Activated CD4-positive, alpha-beta T cell treated with anti-CD3 and anti-CD28 coated beads, Interleukin-2, amount 50 U/mL, for 48 hours (primary cell): ENCODE results near the gene ABCC8.

ENCODE experiments used
- DNase-seq, 2 experiments: peaks; one replicate each; pipeline ENCODE4 v3.0.0-alpha.2; 2020

ABCC8 gene

DNA sequence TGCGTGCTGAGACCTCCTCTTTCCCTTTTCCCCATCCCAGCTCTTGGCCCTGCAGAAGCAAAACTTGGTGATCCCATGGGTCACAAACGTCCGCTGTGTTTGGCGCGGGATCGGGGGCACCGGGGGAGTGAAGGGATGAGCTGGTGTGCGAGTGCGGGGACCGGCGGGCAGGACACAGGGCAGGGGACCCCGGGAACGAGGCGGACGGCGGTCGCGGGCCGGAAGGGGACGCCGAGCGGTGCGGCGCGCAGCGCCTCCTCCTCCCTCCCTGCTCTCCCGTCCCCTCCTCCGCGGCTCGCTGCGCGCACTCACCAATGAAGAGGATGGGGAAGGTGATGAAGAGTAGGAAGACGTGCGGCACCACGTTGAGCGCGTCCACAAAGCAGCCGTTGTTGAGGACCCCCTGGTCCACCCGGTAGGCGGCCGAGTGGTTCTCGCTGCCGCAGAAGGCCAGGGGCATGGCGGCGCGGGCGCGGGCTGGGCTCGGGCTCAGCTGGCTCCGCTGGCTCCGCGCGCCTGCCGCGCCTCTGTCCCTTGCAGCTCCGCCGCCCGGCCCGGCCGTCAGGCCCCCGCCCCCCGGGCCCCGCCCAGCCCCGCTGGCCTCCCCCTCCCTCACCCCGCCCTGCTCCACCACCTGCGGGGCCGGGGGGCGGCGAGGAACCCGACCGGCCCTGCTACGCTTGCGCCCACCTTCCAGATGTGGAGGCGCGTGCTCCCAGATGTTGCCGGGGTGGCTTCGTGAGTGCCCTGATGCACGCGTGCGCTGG is at the start of gene ABCC8:
TSS of gene ABCC8 (minus strand) at position 529 of the 767 bp plus-strand sequence. CDS start at position 460, 69 bp downstream.
- DNase-seq: no peak

DNA sequence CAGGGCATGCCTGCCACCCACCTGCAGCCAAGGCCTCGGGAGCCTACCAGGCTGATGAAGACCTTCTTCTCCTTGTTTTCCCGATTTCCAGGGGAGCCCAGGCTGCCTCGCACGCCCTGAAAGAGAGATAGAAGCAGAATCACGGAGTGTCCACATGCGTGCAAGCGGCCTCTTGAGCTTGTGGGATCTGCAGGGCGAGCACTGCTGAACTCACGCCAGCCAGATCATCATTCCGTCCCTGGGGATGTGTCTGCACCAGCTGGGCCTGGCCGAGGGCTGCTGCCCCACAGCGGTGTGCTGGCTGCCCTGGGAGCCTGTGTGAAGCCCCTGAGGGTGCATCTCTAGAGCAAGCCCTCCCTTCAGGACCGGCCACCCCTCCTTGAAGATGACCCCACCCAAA is 49.7 kb upstream of the ABCC8 start:
- DNase-seq: no peak

DNA sequence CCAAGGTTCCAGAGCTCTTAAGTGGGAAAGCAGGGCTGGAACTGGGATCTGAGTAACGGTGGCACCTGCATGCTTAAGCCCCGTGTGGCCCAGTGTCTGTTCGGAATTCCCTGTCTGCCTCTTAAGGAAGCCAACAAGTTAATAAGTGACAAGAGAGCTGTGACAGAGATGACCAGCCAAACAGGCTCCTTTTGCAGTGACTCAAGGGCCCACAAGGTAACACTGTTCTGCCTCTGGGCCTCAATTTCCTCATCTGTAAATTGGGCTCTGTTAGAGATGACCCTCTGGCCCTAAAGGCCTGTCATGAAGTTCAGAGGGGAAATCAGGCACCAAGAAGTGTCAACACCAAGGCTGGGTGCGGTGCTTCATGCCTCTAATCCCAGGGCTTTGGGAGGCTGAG is 48.9 kb upstream of the ABCC8 start:
- no peak for DNase-seq

DNA sequence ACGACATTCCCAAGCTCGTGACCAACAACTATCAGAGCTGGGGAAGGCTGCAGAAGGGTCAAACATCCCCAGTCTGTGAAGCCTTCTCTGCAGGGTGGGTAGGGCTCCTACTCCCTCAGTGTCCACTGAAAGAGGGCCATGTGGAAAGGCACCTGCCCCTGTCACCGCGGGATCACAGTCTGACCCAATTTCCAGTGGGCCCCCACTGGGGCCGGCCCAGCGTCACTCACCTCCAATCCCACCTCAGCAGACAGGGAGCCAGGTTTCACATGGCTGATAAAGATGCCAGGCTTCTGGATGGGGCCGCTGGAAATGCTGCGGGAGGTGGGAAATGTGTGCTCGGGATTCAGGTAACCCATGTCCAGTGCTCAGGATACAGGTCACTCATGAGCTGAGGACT is 47.6 kb upstream of the ABCC8 start:
- no peak for DNase-seq

DNA sequence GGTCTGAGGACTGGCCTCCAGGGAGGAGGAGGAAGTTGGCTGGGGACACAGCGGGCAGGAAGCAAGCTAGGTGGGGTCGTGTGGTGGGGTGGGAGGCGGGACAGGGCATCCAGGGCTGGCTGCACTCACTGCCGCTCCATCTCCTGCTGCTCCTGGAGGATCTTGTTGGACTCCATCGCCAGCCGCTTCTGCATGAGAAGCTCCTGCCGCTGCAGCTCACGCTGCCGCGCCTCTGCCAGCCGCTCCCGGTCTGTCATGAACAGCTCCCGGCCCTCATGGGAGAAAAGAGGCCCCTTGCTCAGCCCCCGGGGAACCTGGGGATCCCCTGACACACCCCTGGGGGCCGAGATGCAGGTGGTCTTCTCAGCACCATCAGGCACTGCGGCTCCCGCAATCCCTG is 46.0 kb upstream of the ABCC8 start:
- no peak for DNase-seq

DNA sequence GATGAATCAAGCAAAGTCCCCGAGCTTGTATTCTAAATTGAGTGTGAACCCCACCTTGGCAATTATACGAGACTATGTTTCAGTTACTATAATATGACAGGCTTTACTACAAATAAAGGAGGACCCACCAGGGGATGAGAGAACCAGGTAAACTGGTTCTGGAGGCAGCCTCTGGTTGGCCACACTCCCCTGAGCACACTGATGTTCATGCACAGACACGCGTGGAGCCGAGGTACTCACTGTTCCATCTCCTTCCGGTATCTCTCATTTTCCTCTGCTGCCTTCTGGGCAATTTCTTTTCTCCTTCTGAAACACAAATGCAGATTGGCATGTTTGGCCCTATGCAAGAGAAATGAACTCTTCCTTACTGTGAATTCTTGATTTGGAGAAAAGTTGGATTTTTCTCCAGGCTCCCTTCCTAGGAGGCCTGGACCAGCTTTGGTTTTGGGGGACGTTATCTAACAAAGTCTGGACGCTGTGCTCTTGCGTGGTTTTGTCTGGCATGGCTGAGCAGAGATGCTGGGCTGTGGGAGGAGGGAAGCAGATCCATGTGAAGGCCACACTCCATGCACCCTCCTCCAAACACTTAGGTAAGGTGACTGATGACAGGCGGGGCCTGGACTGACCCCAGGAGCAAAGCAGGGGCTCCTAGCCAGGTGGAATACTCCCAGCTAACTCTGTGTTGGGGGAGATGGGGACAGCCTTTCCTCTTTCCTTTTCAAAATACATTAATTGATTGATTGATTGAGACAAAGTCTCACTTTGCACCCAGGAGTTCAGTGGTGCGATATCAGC is 44.7 kb upstream of the ABCC8 start:
- DNase-seq: no peak

DNA sequence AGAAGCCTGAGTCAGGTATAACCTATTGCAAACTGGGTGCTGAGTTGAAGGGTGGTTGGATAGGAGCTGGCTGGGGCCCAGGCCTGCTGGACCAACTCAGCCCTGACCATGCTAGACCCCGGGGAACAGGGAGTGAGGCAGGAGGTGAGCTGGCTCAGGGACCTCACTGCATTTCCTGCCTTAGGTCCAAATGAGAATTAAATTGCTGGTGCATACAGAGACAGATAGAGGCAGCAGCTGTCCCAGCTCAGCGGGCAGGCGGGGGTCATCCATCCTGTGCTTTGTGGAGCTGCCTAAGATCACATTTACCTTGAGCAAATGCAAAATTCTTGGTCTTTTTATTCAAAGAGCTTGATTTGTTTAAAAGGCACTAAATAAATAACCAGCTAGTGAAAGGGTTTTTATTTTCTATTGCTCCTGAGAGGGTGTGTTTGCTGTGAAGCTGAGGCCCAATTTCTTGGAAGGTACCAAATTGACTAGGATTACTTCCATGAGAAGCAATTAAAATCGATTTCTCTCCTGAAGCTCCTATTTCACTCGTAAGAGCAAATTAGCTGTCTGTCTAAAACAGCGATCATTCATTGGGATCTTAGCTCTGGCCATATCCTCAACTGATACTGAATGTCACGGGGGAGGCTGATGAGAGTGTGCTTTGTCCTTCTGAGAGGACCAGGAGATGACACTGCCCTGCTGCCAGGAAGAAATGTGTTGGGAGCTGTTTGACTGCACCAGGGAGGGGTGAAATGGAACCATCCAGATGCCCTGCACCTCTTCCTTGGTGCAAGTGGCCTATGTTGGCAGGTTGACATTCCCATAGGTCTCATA is 42.6 kb upstream of the ABCC8 start:
- no peak for DNase-seq

DNA sequence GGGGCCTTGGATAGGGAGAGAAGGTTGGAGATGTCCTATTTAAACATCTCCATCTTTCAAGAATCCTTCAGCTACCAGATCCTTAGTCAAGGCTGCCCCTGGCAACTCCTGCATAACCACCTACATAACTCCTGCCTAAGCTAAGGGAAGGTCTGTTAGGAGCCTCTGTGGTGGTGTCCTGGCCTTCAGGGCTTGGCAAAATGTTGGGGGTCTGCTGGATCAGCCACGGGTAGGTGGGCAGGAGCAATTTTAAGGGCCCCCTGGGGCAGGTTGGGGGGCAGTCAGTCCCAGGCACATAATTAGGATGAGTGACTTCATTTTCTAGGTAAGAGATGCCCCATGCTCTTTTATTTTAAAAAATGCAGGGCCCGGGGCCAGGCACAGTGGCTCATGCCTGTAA is 41.7 kb upstream of the ABCC8 start:
- no peak for DNase-seq

DNA sequence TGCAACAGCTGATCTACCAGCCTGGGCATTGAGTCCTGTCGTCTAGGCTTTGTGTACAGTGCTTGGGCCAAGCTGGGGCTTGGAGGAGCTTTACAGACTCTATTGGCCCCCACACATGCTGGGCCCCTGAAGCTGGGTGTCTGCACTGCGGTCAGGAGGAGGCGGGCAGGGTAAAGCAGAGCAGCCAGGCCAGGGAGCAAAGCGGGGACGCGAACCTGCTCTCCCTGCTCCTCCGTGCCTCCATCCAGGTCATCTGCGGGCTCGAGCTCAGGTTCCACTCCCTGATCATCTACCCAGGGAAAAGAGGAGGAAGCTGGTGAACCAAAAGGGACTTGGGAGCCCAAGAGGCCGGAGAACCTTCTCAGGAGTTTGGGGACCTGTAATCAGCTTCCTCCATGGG is 40.5 kb upstream of the ABCC8 start:
- DNase-seq: no peak

DNA sequence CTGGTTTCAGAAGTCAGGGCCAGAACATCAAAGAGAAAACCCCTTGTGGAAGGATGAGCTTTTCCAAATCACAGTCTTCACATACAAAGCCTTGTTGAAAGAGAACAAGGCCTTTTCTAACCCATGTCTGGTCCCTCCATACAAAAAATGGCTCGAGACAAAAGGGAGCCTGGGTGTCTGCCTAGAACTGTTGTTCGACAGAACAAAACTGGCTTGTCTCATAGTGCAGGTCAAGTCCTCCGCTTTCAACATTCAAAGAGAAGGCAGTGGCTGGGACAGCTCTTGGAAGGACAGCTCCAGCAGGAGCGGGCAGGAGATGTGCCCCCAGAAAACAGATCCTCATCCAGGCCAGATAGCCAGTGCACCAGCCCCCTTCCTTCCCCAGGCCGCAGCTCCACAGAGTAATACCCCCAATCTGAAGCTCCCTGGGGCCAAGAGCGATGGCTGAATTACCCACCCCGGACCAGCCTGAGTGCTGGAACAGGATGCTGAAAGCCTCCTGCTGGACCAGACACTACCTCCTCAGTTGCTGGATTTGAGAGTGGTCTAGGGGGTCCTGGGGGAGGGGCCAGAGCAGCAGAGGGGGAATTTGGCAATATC is 40.0 kb upstream of the ABCC8 start:
- no peak for DNase-seq

DNA sequence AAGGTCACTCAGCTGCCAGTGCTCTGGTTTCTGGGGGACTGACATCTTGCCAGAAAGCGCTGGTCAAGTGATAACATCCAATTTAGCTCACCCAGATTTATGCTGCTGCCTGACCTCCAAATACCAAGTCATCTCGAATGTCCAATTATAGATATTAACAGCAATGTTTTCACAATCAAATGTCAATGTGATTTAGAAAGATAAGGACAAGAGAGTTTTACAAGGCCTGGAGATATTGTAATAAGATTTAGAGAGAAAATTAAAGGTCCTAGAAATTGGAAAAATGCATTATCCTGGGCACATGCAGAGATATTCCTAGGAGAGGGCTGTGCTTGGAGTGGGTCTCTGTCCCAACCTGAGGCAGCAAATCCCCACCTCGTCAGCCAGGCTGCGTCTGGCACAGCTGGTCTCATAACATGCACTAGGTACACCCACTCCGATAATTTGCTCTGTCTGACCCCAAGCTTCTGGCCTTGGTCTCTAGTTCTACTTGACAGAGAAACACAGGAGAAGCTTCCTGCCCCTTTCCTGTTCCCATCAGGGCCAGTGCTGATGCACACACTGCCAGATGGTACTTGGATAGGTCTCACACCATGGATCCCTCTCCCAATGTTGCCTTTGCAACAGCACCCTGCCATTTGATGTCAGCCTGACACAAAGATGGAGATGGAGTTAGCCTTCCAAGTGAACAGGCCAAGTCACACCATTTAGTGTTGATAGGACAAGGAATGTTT is 39.0 kb upstream of the ABCC8 start:
- DNase-seq: no peak

DNA sequence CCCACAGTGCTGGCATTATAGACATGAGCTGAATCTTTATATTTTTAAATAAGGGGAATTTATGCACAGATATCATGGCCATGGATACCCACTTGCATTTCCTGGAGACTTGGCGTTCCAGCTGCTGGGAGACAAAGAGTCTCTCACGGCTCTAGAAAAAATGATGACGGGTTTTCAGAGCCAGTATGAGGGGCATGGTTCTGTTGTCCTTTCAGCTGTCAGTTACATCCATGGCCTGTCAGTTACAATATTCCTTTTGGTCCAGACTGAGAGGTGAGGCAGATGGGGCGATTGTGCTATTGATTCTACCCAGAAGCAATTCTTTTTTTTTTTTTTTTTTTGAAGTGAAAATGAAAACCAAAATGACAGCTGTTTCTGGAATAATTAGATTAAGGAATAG is 37.8 kb upstream of the ABCC8 start:
- no peak for DNase-seq

DNA sequence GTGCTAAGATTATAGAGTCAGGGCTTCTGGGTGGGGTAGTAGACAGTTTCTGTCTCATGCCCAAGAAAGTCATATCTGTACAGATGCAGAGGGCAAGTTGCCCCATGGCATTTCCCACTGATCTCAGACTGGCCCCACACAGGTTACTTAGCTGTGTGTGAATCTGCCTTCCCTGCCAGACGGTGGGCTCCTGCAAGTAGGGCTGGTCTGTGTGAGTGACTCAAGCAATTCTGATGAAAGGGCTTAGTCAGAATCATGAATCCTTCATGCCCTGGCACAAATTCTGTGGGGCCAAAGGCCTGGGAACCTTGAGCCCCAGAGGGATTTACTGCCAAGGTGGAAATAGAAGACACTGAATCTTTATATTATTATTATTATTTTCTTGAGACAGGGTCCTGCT is 37.2 kb upstream of the ABCC8 start:
- DNase-seq: no peak

DNA sequence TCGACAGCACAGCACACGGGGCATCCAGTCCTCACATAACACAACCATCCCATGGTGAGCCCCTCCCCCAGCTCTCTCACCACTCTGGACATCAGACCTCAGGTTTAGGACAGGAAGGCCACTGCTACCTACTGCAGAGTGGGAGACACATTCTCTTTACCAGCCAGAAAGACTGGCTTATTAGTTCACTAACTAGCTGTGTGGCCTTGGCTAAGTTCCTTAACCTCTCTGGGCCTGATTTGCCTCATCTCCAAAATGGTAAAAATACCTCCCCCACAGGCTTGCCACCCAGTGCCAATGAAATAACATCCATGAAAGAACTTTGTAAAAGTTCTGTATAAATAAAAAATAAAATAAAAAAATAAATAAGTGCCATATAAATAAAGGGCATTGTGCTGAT is 35.5 kb upstream of the ABCC8 start:
- DNase-seq: no peak

DNA sequence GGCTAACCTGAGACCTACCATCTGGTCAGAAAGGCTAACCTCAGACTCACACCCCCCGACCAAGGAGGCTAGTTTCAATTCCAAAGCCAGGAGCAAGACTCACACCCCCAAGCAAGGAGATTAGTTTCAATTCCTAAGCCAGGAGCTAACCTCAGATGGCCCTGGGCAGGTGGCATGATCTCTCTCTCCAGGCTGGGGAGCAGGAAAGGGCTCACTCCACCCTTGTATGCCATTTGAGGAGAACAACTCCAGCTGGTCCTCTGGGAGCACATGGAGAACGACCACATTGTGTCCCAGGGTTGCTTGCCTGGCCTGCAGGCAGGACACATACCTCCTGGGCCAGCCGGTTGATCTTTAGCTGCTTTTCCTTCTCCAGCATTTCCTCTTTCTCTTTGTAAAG is 34.9 kb upstream of the ABCC8 start:
- no peak for DNase-seq

DNA sequence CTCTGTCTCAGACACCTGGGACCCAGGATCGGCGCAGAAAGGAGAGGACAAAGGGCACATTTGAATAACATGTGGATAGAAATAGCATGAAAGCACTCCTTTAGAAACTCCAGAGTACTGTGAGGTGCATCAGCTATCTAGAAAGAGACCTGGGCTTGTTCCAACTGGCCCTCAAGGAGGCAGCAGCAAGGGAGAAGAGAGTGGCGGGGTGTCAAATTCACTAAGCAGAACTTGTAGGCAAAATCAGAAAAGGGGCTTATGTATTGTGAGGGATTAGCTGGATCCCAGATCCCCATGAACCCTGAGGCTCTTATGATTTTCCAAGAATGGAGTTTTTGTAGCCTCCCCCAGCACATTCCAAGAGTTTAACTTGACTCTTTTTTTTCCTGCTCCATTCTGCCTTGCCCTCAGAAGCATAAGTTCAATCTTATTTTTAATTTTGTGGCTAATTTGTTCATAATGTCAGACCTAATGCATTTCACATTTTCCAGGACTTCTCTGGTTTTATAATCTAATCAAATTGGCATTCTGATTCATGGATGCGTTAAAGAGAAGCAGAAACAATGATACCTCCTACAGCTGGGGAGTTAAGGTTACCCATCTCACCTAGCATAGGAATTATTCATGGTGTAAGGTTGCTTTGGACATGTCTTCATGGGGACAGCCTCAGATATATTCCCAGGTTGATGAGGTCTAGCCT is 34.0 kb upstream of the ABCC8 start:
- DNase-seq: no peak

DNA sequence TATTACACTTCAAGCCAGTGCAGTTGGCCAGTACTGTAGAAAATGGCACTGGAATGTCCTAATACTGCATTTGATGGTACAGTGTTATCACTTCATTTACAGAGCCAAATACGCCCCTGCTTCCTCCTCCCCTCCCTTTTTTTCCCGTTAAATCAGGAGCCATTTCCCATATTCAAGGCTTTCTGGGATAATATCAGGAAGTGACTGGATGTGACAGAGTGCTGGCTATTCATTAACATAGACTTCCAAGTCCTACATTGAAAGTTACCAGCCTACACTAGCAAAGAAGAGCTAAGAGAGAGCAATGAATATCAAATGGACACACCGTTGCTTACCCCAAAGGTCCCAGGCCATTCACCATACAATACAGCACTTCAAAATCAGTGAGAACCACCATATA is 32.1 kb upstream of the ABCC8 start:
- no peak for DNase-seq

DNA sequence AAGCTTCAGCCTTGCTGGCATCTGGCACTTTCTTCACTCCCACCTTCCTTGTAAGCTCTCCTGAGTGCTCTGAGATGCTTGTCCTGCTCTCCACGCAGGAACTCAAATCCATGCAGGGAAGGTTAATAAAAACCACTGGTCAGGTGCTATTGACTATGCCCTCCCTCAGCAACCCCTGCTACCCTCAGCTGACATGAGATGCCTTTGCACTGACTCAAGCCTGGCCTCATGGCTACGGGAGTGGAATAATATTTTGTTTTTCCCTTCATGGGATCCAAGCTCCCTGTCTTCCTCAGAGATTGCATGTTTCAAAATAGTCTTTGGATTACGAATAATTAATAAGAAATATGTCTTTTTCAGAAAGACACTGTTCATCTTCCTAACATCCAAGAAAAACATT is 31.7 kb upstream of the ABCC8 start:
- no peak for DNase-seq

DNA sequence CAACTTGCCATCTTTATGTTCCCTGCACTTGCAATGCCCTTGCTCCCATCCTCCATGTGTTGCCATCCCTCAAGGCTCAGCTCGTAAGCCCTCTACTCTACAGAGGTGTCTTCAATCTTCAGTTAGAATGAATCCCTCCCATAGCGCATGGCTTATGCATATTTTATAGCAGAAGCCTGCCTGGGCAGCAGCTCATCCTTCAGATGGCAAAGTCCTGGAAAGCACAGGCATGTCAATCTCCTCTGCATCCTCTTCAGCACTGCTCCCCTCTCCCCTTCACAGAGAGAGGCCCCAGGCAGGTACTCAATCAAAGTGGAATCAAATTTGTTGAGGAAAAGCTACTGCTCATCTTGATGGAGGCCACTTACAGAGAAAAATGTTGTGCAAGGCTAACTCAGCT is 31.1 kb upstream of the ABCC8 start:
- DNase-seq: no peak

DNA sequence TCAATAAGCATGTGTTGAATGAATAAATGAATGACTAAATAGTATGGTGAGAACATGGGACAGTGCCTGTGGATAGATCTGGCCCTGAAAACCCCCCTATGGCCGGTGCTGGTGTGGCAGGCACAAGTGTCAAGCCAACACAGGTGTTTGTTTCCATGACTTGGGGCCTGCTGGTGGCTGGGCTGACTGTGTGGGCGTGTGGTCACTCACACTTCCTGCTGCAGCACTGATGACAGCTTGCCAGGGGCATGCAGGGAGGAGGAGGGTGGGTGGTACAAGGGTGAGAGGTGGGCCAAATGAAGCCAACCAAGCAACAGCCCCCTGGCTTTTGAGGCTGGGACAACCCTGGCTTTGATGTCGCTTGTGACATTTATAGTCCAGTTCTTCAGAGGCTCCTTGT is 30.3 kb upstream of the ABCC8 start:
- DNase-seq: no peak

DNA sequence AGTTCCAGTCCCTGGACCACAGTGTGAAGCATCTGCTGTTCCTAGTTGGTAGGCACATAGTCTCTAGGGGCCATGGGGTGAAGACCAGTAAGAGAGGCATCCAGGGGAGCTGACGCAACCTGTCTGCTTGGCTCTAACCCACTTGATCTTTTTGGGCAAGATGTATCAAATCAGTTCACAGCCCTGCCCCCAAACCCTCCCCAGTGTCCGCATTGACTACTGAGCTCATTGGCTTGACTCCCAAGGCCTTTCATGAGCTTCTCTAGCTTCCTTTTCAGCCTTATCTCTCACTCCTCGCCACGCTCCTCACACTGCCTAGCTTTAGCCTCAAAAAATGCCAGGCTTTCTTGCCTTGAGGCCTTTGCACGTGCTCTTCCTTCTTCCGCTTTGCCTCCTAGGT is 29.7 kb upstream of the ABCC8 start:
- no peak for DNase-seq

DNA sequence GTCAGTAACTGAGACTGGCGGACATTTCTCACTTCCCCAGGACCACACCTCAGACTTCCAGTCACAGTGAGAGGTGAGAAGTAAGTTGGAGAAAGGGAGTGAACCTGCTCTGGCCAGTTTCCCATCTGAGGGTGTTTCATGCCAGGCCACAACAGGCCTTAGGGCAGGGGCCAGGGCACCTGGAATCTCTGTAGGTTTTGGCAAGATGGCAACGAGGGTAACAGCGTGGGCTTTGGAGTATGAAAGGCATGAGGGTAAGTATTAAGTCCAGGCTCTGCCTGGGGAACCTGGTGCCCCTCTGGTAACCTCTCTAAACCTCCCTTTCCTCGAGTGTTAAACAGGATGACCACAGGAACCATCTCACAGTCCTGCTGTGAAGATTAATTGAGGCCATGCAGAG is 28.5 kb upstream of the ABCC8 start:
- DNase-seq: no peak
